ENCODE results near the gene GNA12.
"Not testable (repeated sequence)": the region's sequence is repeated elsewhere in the genome, so short reads cannot be mapped to it uniquely, and the experiment has no call there.

Gene GNA12

DNA sequence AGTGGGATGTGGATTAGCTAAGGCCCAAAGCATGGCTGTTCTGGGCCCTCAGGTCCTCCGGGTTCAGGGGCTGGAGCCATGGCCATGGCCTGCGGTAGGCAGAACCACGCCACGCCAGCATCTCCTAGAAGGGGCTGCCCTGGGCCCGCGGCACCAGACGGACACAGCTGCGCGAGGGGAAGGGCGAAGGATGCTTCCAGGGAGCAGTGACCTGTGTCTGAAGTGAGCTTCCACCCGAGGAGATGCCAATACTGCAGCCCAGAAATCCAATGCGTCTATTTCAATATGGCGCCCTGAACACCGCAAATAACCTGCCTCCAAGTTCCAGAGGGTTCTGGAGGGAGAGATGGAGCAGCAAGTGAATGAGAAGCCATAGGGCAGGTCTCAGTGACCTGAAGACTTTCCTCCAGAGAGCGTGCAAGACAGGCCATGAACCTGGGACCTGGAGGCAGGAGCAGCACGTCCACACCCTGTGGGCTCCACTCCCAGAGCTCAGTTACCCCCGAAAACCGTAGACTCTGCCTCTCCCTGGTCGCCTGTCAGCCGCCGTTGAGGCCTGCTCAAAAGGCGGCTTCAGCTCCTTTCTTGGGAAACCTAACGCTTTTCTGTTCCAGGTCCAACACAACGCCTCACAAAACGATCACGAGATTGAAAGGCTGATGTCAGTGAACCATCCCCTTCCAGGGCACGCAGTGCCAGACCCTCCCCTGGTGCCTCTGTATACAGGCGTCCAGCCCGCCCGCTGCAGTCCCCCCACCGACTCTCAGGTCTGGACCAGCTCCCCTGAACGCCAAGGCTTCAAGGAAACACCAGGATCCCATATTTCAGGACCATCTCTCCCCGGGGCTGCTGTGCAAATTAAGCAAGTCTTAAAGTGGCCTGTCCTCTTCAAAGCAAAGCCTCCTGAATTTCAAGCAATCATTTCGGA lies 118.7 kb downstream of the GNA12 start:
- no peak for DNase-seq

- DNase-seq, result no peak
These were observed 119.5 kb downstream of the GNA12 start for GRCh38 chr7:2724453-2725177.

- DNase-seq, result not testable (repeated sequence)
These were observed 120.1 kb downstream of the GNA12 start for GRCh38 chr7:2724036-2724435.

GRCh38 chr7:2723138-2723850 lies 120.8 kb downstream of the GNA12 start:
- DNase-seq, result no peak

GRCh38 chr7:2722591-2722990 lies 121.5 kb downstream of the GNA12 start:
- no peak for DNase-seq

- DNase-seq, result no peak
These were observed 122.3 kb downstream of the GNA12 start for GRCh38 chr7:2721842-2722241.

DNA sequence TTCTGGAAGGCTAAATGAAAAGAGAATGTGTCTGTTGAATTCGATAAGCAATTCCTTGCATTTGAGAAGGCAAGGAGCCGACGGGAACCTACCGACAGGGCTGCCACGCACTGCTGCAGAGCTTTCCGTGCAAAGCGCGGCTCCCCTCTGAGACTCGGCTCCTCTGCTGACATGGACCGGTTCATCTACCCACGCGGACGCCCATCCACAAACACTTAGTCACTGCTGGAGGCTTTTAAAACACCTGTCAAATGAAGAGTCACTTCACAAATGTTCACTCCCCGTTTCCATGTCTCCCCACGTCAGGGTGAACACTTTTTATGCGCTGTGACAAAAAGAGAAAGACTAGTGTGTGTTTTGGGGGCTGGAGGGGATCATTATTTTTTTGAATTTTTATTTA lies 124.1 kb downstream of the GNA12 start:
- peak; percentile 39 for DNase-seq

GRCh38 chr7:2719007-2719406 lies 125.1 kb downstream of the GNA12 start:
- peak; percentile 74 for DNase-seq

DNA sequence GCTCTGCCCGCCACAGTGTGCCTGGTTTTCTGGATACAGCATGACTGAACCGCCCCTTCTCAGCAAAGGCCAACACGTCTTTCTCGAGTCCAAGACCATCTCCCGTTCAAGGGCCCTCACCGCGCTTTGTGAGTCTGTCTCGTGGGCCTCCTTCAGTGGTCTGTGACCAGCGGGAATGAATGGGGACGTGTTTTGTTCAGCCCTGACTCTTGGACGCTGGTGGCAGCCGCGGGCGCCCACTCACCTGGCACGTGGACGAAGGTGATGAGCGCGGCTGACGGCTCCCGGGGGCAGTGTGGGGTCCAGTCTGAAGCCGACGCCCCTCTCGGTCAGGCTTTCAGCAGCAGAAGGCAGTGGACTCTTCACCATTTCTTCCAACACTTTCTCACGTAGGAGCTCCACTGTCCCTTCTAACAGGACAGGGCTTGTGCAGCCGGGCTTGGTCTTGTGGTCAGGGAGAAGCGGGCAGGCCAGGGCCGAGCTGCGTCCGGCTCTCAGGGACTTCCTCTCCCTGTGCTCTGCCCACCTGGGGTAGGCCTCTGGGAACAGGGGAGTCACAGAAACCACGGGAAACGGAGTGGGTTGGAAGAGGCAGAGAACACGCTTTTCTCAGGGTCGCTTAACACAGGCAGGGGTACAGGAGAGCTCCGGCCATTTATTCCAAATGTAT lies 125.7 kb downstream of the GNA12 start:
- DNase-seq, result no peak

DNA sequence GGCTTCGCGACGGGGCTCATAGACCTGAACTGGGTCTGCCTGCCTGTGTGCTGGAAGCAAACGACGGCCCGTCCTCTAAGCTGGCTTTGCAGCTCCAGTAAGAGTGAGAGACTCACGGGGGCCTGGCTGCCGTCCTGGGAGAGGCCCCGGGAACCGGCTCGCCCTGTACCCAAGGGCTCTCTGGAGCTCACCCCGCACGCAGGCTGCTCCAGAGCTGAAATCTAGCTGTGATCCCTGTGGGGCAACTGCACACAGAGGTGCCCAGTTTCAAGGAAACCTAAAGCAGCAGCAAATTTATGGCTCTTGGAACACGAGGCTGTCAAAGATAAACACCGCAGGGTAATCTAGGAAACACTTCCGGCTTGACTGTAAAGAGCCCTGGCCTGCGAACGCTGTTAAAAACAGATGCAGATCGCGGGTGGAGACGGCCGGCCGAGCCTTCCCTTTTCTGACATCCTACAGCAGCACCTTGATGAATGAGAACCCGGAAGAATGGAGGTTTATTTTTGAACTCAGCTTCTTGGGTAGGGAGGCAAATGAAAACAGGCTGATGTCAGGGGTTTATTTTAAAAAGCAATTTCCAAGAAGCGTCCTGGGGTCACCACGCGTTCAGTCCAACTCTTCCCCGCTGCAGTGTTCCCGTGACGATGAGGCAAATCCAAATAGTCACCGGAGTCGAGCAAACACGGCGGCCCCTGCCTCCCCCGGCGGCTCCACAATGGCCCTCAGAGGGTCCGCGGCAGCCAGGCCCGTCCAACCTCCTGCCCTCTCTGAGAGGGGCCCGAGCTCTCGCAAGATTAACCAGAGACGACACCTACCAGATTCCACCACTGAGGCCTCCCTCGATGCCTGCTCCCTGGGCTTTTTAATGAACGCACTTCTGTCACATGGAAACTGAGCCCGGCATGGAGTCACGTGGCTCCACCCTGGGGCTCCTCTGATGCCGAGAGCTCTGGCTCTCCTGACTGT lies 126.5 kb downstream of the GNA12 start:
- DNase-seq, result no peak

- DNase-seq, result no peak
These were observed 127.2 kb downstream of the GNA12 start for GRCh38 chr7:2716906-2717292.

GRCh38 chr7:2716488-2716887 lies 127.6 kb downstream of the GNA12 start:
- no peak for DNase-seq

- peak; percentile 60 for DNase-seq
These were observed 128.5 kb downstream of the GNA12 start for GRCh38 chr7:2715341-2716231.

GRCh38 chr7:2714636-2715035 lies 129.5 kb downstream of the GNA12 start:
- no peak for DNase-seq

DNA sequence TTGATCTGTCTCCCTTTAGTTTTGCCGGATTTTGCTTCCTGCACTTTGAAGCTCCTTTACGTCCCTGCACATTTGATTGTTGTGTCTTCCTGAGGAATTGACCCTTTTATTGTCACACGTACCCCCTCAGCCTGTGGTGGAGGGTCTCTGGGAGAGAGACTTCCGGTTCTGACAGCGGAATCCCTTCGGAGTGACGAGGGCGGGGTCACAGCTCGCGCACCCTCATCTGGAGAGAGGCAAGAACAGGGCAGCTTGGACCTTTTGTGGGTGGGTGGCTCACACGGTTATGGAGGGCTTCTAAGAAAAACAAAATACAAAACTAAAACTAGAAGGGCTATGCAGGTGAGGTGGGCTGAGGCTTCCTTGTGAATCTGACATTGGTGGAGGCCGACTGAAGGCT lies 130.1 kb downstream of the GNA12 start:
- DNase-seq, result no peak

GRCh38 chr7:2713370-2713769 lies 130.7 kb downstream of the GNA12 start:
- DNase-seq, result no peak

GRCh38 chr7:2711895-2712675 lies 132.0 kb downstream of the GNA12 start:
- DNase-seq, result no peak

GRCh38 chr7:2710901-2711551 lies 133.1 kb downstream of the GNA12 start:
- DNase-seq, result no peak

DNA sequence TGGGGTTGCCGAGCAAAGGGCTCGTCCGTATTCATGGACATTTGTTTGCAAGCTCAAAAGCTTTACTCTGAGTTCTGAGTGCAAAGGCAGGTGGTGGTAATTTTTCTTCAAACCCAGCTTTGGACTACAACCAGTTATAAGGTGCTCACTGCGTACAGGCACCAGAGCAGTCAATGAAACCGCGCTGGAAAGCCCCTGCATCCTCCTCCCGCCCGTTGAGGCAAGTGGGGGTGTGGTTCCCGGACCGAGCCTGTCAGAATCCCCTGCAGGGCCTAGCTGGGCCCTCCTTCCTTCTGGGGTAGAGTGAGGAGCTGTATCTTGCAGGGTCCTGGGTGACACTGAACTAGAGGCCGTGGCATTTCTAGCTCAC lies 133.8 kb downstream of the GNA12 start:
- peak; percentile 55 for DNase-seq

All from activated CD8-positive, alpha-beta memory T cell treated with anti-CD3 and anti-CD28 coated beads, Interleukin-2, amount 50 U/mL, for 4 hours (primary cell).